Pulmonary artery endothelial cell (primary cell): ENCODE results near the gene ANKRD34A. TPM values are rescaled to one million over a fixed set of nuclear protein-coding genes. Genes with fewer than 3 reads are reported as not detected.

ENCODE experiments used
- DNase-seq: peaks from one replicate; pipeline ENCODE4 v3.0.0-alpha.2; 2011; ENCODE audit warnings: low read depth, low spot score
- total RNA-seq: library from RNA; depleted of rRNA; stranded (reverse); fragments of >200 nt; gene quantifications from 2 replicates; pipeline ENCODE4 v1.2.3, GENCODE V29; 2014

The ANKRD34A gene
- 0.18 and 0.20 TPM in 2 replicates for total RNA-seq

- peak; percentile 77 for DNase-seq
Measured at GRCh38 chr1:145964328-145965118, at the start of gene ANKRD34A, which contains the start of gene POLR3GL. TSS of gene ANKRD34A (minus strand) at chr1:145964575. CDS start at chr1:145961759, 2,816 bp downstream. TSS of gene POLR3GL (plus strand) at chr1:145964690. CDS start at chr1:145974866, 10,176 bp downstream.

GRCh38 chr1:146013559-146013922 lies 49.2 kb upstream of the ANKRD34A start:
- DNase-seq: no peak

GRCh38 chr1:146012703-146013558 lies 48.6 kb upstream of the ANKRD34A start:
- DNase-seq: no peak

GRCh38 chr1:146010126-146010738 lies 45.9 kb upstream of the ANKRD34A start:
- DNase-seq: no peak

- no peak for DNase-seq
Measured at GRCh38 chr1:146007489-146008133, 43.2 kb upstream of the ANKRD34A start.

GRCh38 chr1:146001709-146002108 lies 37.3 kb upstream of the ANKRD34A start:
- DNase-seq: no peak

- no peak for DNase-seq
Measured at GRCh38 chr1:145999321-146000024, 35.1 kb upstream of the ANKRD34A start.

GRCh38 chr1:145997718-145998023 lies 33.3 kb upstream of the ANKRD34A start:
- DNase-seq: no peak

- DNase-seq: no peak
Measured at GRCh38 chr1:145997016-145997717, 32.8 kb upstream of the ANKRD34A start.

- DNase-seq: peak; percentile 90
Measured at GRCh38 chr1:145996433-145997015, 32.1 kb upstream of the ANKRD34A start, which contains the start of gene TXNIP. TSS of gene TXNIP (minus strand) at chr1:145996579. CDS start at chr1:145996266, 313 bp downstream.

- DNase-seq: no peak
Measured at GRCh38 chr1:145995964-145996432, 31.6 kb upstream of the ANKRD34A start.

GRCh38 chr1:145995148-145995881 lies 30.9 kb upstream of the ANKRD34A start:
- DNase-seq: no peak

- no peak for DNase-seq
Measured at GRCh38 chr1:145994391-145995120, 30.2 kb upstream of the ANKRD34A start.

- no peak for DNase-seq
Measured at GRCh38 chr1:145993618-145994390, 29.4 kb upstream of the ANKRD34A start.

- no peak for DNase-seq
Measured at GRCh38 chr1:145992958-145993617, 28.7 kb upstream of the ANKRD34A start.

GRCh38 chr1:145992502-145992936 lies 28.1 kb upstream of the ANKRD34A start:
- no peak for DNase-seq
